Activated CD4-positive, alpha-beta T cell treated with anti-CD3 and anti-CD28 coated beads for 36 hours (primary cell): ENCODE measurements around the gene PEX10. TPM values are rescaled to one million over a fixed set of nuclear protein-coding genes. Genes with fewer than 3 reads are reported as not detected.

Experiments used
- total RNA-seq, 2 experiments: library from RNA; stranded (reverse); gene quantifications; one replicate each; pipeline ENCODE4 v1.2.3, GENCODE V29; 2021

PEX10 gene
- total RNA-seq, 2 experiments from 2014 or later: 15.1 to 17.7 TPM

Other genes with a start within 250 kb of the PEX10 start
- gene FAAP20, start 217.8 kb downstream of the PEX10 start, total RNA-seq: 10 to 100 TPM; 69.7 to 84.4 TPM
- 10 to 100 TPM; 28.7 to 34.0 TPM for gene SKI, start 184.2 kb downstream of the PEX10 start, total RNA-seq
- gene MORN1, start 21.0 kb downstream of the PEX10 start, total RNA-seq: 1 to 10 TPM; 5.1 to 6.1 TPM
- 100 to 1,000 TPM; 146 to 152 TPM for gene RER1, start 20.7 kb downstream of the PEX10 start, total RNA-seq
- 1 to 10 TPM; 5.1 to 6.3 TPM for gene PLCH2, start 63.7 kb upstream of the PEX10 start, total RNA-seq
- 10 to 100 TPM; 32.4 to 39.2 TPM for gene PANK4, start 114.0 kb upstream of the PEX10 start, total RNA-seq
- under 1 TPM in 1 of 2 experiments, not detected in 1; 0.14 TPM for gene HES5, start 117.7 kb upstream of the PEX10 start, total RNA-seq
- 100 to 1,000 TPM; 135 to 145 TPM for gene TNFRSF14, start 143.8 kb upstream of the PEX10 start, total RNA-seq
- 10 to 100 TPM; 23.7 to 36.8 TPM for gene PRXL2B, start 174.2 kb upstream of the PEX10 start, total RNA-seq
- gene MMEL1, start 220.5 kb upstream of the PEX10 start, total RNA-seq: 1 to 10 TPM in 1 of 2 experiments, under 1 TPM in 1; 0.97 to 1.4 TPM